ENCODE data around the gene AGPAT1.
"Not testable (repeated sequence)": the region's sequence is repeated elsewhere in the genome, so short reads cannot be mapped to it uniquely, and the experiment has no call there.

AGPAT1 gene

GRCh38 chr6:32146687-32147086, 29.2 kb downstream of the AGPAT1 start:
- no peak for DNase-seq

- no peak for DNase-seq
Measured at GRCh38 chr6:32146287-32146686, 29.6 kb downstream of the AGPAT1 start.

GRCh38 chr6:32144238-32144637, 31.6 kb downstream of the AGPAT1 start:
- DNase-seq, result not testable (repeated sequence)

GRCh38 chr6:32140420-32141046, 35.4 kb downstream of the AGPAT1 start:
- DNase-seq, result no peak

- DNase-seq, result no peak
Measured at GRCh38 chr6:32139590-32139989, 36.3 kb downstream of the AGPAT1 start.

- no peak for DNase-seq
Measured at GRCh38 chr6:32137454-32137853, 38.4 kb downstream of the AGPAT1 start.

GRCh38 chr6:32133786-32134185, 42.1 kb downstream of the AGPAT1 start:
- DNase-seq, result no peak

- no peak for DNase-seq
Measured at GRCh38 chr6:32132110-32132509, 43.8 kb downstream of the AGPAT1 start.

GRCh38 chr6:32131439-32131948, 44.4 kb downstream of the AGPAT1 start:
- DNase-seq, result no peak

GRCh38 chr6:32129297-32130088, 46.4 kb downstream of the AGPAT1 start:
- DNase-seq, result no peak

- DNase-seq, result no peak
Measured at GRCh38 chr6:32128751-32129296, 47.1 kb downstream of the AGPAT1 start.

- peak; percentile 99 to 100 for DNase-seq
Measured at GRCh38 chr6:32127717-32128592, 47.9 kb downstream of the AGPAT1 start, which contains the start of gene ATF6B. TSS of gene ATF6B (minus strand) at chr6:32128246. CDS start at chr6:32128207, 39 bp downstream.

GRCh38 chr6:32127409-32127716, 48.5 kb downstream of the AGPAT1 start:
- DNase-seq, result no peak

GRCh38 chr6:32126880-32127279, 49.0 kb downstream of the AGPAT1 start:
- DNase-seq, result no peak

GRCh38 chr6:32123681-32124080, 52.2 kb downstream of the AGPAT1 start:
- DNase-seq, result no peak

GRCh38 chr6:32120573-32121059, 55.3 kb downstream of the AGPAT1 start:
- DNase-seq, result no peak

GRCh38 chr6:32118782-32119628, 56.9 kb downstream of the AGPAT1 start:
- peak; percentile 74 to 75 for DNase-seq
